Prostate gland (tissue), 2 donors: ENCODE results near the gene PLCH1. TPM values are rescaled to one million over a fixed set of nuclear protein-coding genes. Genes with fewer than 3 reads are reported as not detected.

ENCODE experiments used
- DNase-seq: peaks from one replicate; pipeline ENCODE4 v3.0.0-alpha.2; 2019; ENCODE audit warnings: low spot score
- H3K27ac ChIP-seq, 2 donors: fragments of 200-600 bp; sonication (generic); 2 replicates each; pipeline ENCODE4 v1.5.1; 2017 to 2019
- H3K27me3 ChIP-seq: fragments of 200-600 bp; sonication (generic); replicated peaks from 2 replicates; pipeline ENCODE4 v1.5.1; 2019; ENCODE audit not compliant: insufficient read depth
- H3K36me3 ChIP-seq, 2 donors: fragments of 200-600 bp; sonication (generic); 1 replicate in 1 of 2; 2 replicates in 1 of 2; pipeline versions ENCODE4 v1.5.1 to v1.8.1; 2017 to 2019
- H3K4me1 ChIP-seq: fragments of 200-600 bp; sonication (generic); replicated peaks from 2 replicates; pipeline ENCODE4 v1.5.1; 2019
- H3K4me3 ChIP-seq, 2 donors: fragments of 200-600 bp; sonication (generic); 2 replicates each; pipeline ENCODE4 v1.5.1; 2017 to 2019
- H3K9me3 ChIP-seq: fragments of 200-600 bp; sonication (generic); 2 replicates; pipeline ENCODE4 v1.5.1; 2017
- POLR2A ChIP-seq: fragments of 450-650 bp; IDR thresholded peaks from one replicate; pipeline ENCODE4 v1.6.1; 2016; ENCODE audit warnings: antibody characterized with exemption, mild to moderate bottlenecking
- POLR2AphosphoS5 ChIP-seq: sonication (generic); formaldehyde crosslinking; IDR thresholded peaks from one replicate; pipeline ENCODE4 v1.6.1; 2017; ENCODE audit warnings: antibody characterized with exemption
- WGBS: methylation state at CpG from one replicate; pipeline ENCODE4 v1.1.5; 2018; 5-methylcytosine and 5-hydroxymethylcytosine counted together
- intact Hi-C: fragments of 100-400 bp; cut with DNase I; formaldehyde crosslinking; loops from one replicate; pipeline ENCODE4 v1.14.2; 2022
- total RNA-seq, 2 donors: library from RNA; depleted of rRNA; stranded (reverse); fragments of >200 nt; gene quantifications; one replicate each; pipeline ENCODE4 v1.1.0, GENCODE V29; 2016
- TF ChIP-seq, protein P1 (sequence below), 4 experiments: fragments of 200-600 bp in 2 of 4; fragments of 450-650 bp in 2 of 4; sonication (generic) in 2 of 4; IDR thresholded peaks; 1 replicate in 3 of 4; 2 replicates in 1 of 4; pipeline ENCODE4 v1.5.1; 2016 to 2019; ENCODE audit warnings: antibody characterized with exemption in 4 of 4, mild to moderate bottlenecking in 2 of 4, moderate library complexity in 2 of 4

PLCH1 gene
- total RNA-seq, 2 donors from 2014 or later, result 0.64 to 12.2 TPM

DNA sequence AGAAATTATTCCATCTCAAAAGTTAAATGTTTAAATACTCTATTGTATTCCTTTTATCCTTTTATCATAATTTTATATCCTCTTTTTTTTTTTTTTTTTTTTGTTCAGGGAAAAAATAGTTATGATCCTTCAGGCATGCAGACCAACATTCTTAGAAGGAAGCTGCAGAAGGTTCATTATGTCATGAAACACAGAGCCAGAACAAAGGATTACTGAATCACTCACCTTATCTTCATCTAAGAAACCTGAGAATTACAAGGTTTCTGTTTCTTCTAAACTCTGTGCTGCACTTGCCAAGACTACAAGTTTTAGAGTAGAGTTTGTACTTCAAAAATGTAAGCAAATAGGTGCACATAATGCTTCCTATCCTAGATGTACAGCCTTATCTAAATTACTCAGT lies 3.3 kb downstream of the PLCH1 start:
- TF ChIP-seq POLR2AphosphoS5 (peak; percentile 39), POLR2A (no peak)
- H3K9me3 ChIP-seq, result no peaks in the 10 kb centered on the region
- intact Hi-C loops, result no loop called here
- DNase-seq, result no peak
- H3K4me3 ChIP-seq, result no peak overlapping the region
- no peak overlapping the region for H3K27ac ChIP-seq
- H3K4me1 ChIP-seq, result no peaks in the 10 kb centered on the region
- H3K36me3 ChIP-seq, result no peaks in the 10 kb centered on the region
- no peaks in the 10 kb centered on the region for H3K27me3 ChIP-seq

DNA sequence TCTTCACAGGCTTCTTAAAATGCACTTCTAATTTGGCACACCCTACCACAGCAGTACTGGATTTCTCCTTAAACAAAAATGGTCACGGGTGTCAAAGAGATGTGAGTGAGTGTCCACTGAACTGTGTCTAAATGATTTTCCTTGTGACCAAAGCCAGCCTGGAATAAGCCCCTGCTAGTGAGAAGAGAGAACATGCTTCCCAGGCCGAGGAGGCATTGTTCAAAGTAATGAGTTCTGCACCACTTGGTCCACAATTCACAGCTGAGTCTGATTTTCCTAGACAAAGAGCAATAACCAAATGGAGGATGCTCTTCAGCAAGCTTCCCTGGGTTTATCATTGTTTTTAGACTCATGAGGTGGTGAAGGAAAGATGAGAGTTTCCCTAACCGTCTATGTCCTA lies 3.8 kb downstream of the PLCH1 start:
- no peak overlapping the region for H3K4me3 ChIP-seq
- intact Hi-C loops, result no loop called here
- no peak for DNase-seq
- no peaks in the 10 kb centered on the region for H3K36me3 ChIP-seq
- H3K9me3 ChIP-seq, result no peaks in the 10 kb centered on the region
- H3K4me1 ChIP-seq, result no peaks in the 10 kb centered on the region
- TF ChIP-seq POLR2AphosphoS5 (no peak), POLR2A (no peak)
- TF ChIP-seq, protein P1, sequence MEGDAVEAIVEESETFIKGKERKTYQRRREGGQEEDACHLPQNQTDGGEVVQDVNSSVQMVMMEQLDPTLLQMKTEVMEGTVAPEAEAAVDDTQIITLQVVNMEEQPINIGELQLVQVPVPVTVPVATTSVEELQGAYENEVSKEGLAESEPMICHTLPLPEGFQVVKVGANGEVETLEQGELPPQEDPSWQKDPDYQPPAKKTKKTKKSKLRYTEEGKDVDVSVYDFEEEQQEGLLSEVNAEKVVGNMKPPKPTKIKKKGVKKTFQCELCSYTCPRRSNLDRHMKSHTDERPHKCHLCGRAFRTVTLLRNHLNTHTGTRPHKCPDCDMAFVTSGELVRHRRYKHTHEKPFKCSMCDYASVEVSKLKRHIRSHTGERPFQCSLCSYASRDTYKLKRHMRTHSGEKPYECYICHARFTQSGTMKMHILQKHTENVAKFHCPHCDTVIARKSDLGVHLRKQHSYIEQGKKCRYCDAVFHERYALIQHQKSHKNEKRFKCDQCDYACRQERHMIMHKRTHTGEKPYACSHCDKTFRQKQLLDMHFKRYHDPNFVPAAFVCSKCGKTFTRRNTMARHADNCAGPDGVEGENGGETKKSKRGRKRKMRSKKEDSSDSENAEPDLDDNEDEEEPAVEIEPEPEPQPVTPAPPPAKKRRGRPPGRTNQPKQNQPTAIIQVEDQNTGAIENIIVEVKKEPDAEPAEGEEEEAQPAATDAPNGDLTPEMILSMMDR (IDR thresholded peaks at IDR 0.05), result no peak
- 36% methylated on average over 3 of the region's 3 CpGs for WGBS
- H3K27ac ChIP-seq, result no peak overlapping the region
- H3K27me3 ChIP-seq, result no peaks in the 10 kb centered on the region

DNA sequence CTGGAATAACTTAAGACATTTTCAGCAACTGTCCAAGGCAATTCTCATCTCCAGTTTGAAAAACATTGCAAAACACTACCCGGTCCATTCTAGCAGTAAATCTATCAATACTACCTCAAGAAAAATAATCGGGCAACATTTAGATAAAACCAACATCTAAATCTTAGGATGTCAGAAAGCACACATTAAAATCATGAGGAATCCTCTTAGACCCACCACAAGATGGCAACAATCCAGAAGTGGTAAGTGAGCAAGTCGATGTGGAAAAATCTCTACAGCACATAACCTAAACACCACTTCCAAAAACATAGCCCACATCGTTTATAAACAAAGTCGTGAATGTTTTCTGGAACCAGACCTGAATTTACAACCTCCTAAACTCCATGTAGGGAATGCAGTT lies 5.7 kb downstream of the PLCH1 start:
- intact Hi-C loops, result no loop called here
- no peak overlapping the region for H3K4me3 ChIP-seq
- H3K27ac ChIP-seq, result no peak overlapping the region
- no peaks in the 10 kb centered on the region for H3K4me1 ChIP-seq
- no peaks in the 10 kb centered on the region for H3K36me3 ChIP-seq
- no peak for DNase-seq
- TF ChIP-seq POLR2A (no peak), POLR2AphosphoS5 (no peak)
- TF ChIP-seq, protein P1 (IDR thresholded peaks at IDR 0.05), result no peak
- H3K9me3 ChIP-seq, result no peaks in the 10 kb centered on the region
- no peaks in the 10 kb centered on the region for H3K27me3 ChIP-seq
- WGBS, result 22% methylated on average over 5 of the region's 5 CpGs

DNA sequence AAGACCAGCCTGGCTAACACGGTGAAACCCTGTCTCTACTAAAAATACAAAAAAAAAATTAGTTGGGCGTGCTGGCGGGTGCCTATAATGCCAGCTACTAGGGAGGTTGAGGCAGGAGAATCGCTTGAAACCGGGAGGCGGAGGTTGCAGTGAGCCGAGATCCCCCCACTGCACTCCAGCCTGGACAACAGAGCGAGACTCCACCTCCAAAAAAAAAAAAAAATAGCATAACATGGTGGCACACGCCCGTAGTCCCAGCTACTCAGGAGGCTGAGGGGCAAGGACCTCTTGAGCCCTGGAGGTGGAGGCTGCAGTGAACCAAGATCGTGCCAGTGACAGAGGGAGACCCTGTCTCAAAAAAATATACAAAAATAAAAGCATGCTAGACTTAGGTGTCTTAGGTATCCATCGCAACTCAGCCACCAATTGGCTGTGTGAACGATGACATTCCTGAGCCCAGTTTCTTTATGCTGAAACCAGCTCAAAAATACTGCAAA lies 6.2 kb downstream of the PLCH1 start:
- Histone ChIP-seq H3K9me3 (no peaks in the 10 kb centered on the region), H3K4me3 (no peak overlapping the region), H3K27me3 (no peaks in the 10 kb centered on the region), H3K27ac (no peak overlapping the region), H3K4me1 (no peaks in the 10 kb centered on the region), H3K36me3 (no peaks in the 10 kb centered on the region)
- TF ChIP-seq, protein P1 (IDR thresholded peaks at IDR 0.05), result no peak
- TF ChIP-seq POLR2AphosphoS5 (no peak), POLR2A (no peak)
- DNase-seq, result no peak
- 90% methylated on average over 13 of the region's 13 CpGs for WGBS
- intact Hi-C loops, result no loop called here

DNA sequence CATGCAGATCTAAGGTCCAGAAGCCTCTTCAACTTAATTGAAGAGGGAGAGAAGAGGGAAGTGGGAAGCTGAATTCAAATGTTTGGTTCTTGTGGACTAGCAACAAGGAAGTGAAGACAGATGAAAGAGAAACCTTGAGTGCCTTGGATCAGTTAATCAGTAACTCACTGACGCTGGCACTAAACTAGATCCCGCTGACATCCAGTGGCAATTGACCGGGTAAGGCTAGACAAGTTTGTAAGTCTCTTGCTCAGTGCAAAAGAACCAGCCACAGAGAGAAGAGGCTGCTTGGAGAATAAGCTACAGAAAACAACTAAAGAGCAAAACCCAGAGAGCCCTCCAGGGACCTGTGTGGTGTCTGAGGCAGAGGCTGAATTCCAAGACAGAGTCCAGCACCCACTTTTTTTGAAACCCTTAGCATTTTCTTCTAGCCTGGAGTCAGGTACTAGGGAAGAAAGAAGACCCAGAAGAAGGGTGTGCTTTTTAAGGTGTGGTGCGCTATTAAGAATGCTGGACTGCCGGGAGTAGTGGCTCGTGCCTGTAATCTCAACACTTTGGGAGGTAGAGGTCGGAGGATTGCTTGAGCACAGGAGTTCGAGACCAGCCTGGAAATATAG lies 6.9 kb downstream of the PLCH1 start:
- DNase-seq, result peak; percentile 53
- H3K27me3 ChIP-seq, result no peaks in the 10 kb centered on the region
- TF ChIP-seq POLR2A, result peak; percentile 8
- peak; percentile 13 for TF ChIP-seq POLR2AphosphoS5
- TF ChIP-seq, protein P1 (IDR thresholded peaks at IDR 0.05), result no peak
- no peaks in the 10 kb centered on the region for H3K36me3 ChIP-seq
- H3K27ac ChIP-seq, result peak overlapping the region; percentile 23 to 26
- WGBS, result 36% methylated on average over 8 of the region's 8 CpGs
- H3K9me3 ChIP-seq, result no peaks in the 10 kb centered on the region
- H3K4me1 ChIP-seq, result no peaks in the 10 kb centered on the region
- H3K4me3 ChIP-seq, result no peak overlapping the region
- intact Hi-C loops, result no loop called here
